Neutrophil (primary cell): Measurements from ENCODE around the gene SENP8.

ENCODE experiments used
- H3K27ac ChIP-seq: fragments of 200-600 bp; sonication (generic); 2 replicates; pipeline ENCODE4 v1.5.1; 2016; ENCODE audit warnings: mild to moderate bottlenecking, moderate library complexity
- H3K27me3 ChIP-seq: fragments of 200-600 bp; sonication (generic); 2 replicates; pipeline ENCODE4 v1.6.0; 2016; ENCODE audit warnings: mild to moderate bottlenecking
- H3K36me3 ChIP-seq: fragments of 200-600 bp; sonication (generic); 2 replicates; pipeline ENCODE4 v1.5.1; 2017
- H3K4me1 ChIP-seq, 2 experiments: fragments of 200-600 bp in 1 of 2; sonication (generic) in 1 of 2; 1 replicate in 1 of 2; 2 replicates in 1 of 2; pipeline versions ENCODE4 v1.5.1 to v1.6.1; 2013 to 2016; ENCODE audit warnings: low read depth in 1 of 2, low read length in 1 of 2, mild to moderate bottlenecking in 1 of 2, moderate library complexity in 1 of 2; ENCODE audit not compliant: control insufficient read depth in 1 of 2, insufficient read depth in 1 of 2
- H3K4me3 ChIP-seq, 2 experiments: fragments of 200-600 bp in 1 of 2; sonication (generic) in 1 of 2; 1 replicate in 1 of 2; 2 replicates in 1 of 2; pipeline ENCODE4 v1.5.1; 2013 to 2016; ENCODE audit warnings: low read depth in 1 of 2, low read length in 1 of 2, mild to moderate bottlenecking in 1 of 2, moderate library complexity in 1 of 2
- H3K9me3 ChIP-seq: fragments of 200-600 bp; sonication (generic); 2 replicates; pipeline ENCODE4 v1.5.1; 2016
- TF ChIP-seq, protein P1 (sequence below): fragments of 200-600 bp; sonication (generic); IDR thresholded peaks from 2 replicates; pipeline ENCODE4 v1.5.1; 2016; ENCODE audit warnings: antibody characterized with exemption

The SENP8 gene

DNA sequence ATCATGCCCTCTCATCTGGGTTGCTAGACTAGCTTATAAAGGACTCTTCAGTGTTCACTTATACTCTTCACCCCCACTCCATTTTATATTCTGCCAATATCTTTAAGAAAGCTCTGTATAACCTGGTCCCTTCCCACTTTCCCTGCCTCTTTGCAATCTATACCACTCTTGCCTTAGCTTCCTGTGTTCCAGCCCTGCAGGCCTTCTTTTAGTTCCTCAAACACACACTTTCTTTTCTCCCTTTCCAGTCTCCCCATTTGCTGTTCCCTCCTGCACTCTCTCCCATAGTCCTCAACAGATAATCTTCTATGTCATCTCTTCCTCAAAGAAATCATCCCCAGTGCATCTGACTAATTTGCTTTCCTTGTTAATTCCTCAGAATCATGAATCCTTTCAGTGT is 28.7 kb downstream of the SENP8 start:
- H3K27me3 ChIP-seq = no peaks in the 10 kb centered on the region
- H3K4me3 ChIP-seq = no peak overlapping the region
- no peaks in the 10 kb centered on the region for H3K4me1 ChIP-seq
- TF ChIP-seq, protein P1, sequence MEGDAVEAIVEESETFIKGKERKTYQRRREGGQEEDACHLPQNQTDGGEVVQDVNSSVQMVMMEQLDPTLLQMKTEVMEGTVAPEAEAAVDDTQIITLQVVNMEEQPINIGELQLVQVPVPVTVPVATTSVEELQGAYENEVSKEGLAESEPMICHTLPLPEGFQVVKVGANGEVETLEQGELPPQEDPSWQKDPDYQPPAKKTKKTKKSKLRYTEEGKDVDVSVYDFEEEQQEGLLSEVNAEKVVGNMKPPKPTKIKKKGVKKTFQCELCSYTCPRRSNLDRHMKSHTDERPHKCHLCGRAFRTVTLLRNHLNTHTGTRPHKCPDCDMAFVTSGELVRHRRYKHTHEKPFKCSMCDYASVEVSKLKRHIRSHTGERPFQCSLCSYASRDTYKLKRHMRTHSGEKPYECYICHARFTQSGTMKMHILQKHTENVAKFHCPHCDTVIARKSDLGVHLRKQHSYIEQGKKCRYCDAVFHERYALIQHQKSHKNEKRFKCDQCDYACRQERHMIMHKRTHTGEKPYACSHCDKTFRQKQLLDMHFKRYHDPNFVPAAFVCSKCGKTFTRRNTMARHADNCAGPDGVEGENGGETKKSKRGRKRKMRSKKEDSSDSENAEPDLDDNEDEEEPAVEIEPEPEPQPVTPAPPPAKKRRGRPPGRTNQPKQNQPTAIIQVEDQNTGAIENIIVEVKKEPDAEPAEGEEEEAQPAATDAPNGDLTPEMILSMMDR = no peak
- H3K9me3 ChIP-seq = no peaks in the 10 kb centered on the region
- H3K27ac ChIP-seq = no peak overlapping the region
- no peaks in the 10 kb centered on the region for H3K36me3 ChIP-seq

GRCh38 chr15:72147418-72147817 is 29.2 kb downstream of the SENP8 start:
- H3K36me3 ChIP-seq = no peaks in the 10 kb centered on the region
- H3K4me3 ChIP-seq = no peak overlapping the region
- no peaks in the 10 kb centered on the region for H3K4me1 ChIP-seq
- TF ChIP-seq, protein P1 = no peak
- no peak overlapping the region for H3K27ac ChIP-seq
- H3K27me3 ChIP-seq = no peaks in the 10 kb centered on the region
- H3K9me3 ChIP-seq = no peaks in the 10 kb centered on the region

GRCh38 chr15:72153269-72154000 is 35.2 kb downstream of the SENP8 start:
- H3K4me3 ChIP-seq = no peak overlapping the region
- TF ChIP-seq, protein P1 = no peak
- H3K36me3 ChIP-seq = no peaks in the 10 kb centered on the region
- peaks cover 14 to 16% of the 10 kb centered on the region in 2 experiments for H3K4me1 ChIP-seq
- no peak overlapping the region for H3K27ac ChIP-seq
- H3K9me3 ChIP-seq = no peaks in the 10 kb centered on the region
- no peaks in the 10 kb centered on the region for H3K27me3 ChIP-seq

DNA sequence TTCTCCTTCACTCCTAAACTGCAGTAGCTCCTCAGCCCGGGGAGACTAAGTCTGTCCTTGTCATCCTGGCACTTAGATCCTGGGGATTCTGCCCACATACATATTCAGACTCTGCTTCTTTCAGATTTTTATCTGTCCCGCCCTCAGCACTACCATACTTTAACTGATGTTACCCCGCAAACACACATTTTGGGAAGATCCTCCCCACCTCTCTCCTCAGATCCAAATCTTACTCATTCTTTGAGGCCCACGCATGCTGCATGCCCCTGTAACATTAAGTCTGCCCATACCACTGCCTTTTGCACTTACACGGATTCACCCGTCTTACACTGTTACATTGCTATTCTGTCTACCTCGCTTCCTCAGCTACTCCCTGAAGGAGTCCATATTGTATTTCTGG is 36.1 kb downstream of the SENP8 start:
- Histone ChIP-seq H3K4me1 (peaks cover 14 to 16% of the 10 kb centered on the region in 2 experiments), H3K9me3 (no peaks in the 10 kb centered on the region), H3K27me3 (no peaks in the 10 kb centered on the region), H3K36me3 (no peaks in the 10 kb centered on the region), H3K4me3 (no peak overlapping the region), H3K27ac (no peak overlapping the region)
- TF ChIP-seq, protein P1 = no peak

DNA sequence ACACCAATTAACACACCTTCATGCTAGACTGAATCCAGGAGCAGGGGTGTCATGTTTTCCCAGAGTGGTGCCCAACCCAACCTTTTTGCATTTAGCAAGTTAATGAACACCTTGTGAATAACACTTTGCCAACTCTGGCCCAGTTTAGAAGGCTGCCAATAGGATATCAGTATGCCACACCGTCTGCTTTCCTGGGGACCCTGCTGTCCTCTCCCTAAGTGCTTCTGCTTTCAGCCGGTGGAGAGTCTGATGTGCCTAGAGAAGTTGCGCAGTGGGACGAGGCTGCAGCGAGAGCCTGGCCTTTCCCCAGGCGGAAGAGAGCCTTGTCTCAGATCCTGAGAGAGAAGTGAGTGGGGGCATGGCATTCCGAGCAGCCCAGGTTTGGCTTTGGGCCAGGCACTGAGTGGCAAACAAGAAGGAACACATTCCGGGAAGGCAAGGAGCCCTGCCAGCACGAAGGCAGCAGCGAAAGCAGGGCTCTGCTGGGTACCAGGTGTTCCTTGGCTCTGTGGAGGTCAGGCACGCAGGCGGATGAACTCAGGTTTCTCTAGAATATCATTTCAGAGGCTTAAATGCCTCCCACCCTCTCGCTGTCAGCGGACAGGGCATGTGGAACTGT is 36.9 kb downstream of the SENP8 start:
- Histone ChIP-seq H3K4me1 (peaks cover 14 to 16% of the 10 kb centered on the region in 2 experiments), H3K4me3 (no peak overlapping the region)

More for the DNA sequence above, 36.9 kb downstream of the SENP8 start:
- Histone ChIP-seq H3K36me3 (no peaks in the 10 kb centered on the region), H3K9me3 (no peaks in the 10 kb centered on the region), H3K27me3 (no peaks in the 10 kb centered on the region), H3K27ac (no peak overlapping the region)
- TF ChIP-seq, protein P1 = no peak
